BJ (cell line): ENCODE results near the gene BORCS5. TPM values are rescaled to one million over a fixed set of nuclear protein-coding genes. Genes with fewer than 3 reads are reported as not detected.

ENCODE experiments used
- CTCF ChIA-PET: fragments of 350-600 bp; formaldehyde crosslinking; extraction: SDS; loops from one replicate; lab custom pipeline; 2021; ENCODE audit warnings: antibody characterized with exemption, inconsistent platforms; lab: Yijun Ruan, JAX
- POLR2A ChIA-PET: fragments of 300-600 bp; sonication (Branson Sonifier 250); formaldehyde crosslinking; extraction: SDS; loops from one replicate; lab custom pipeline; 2021; ENCODE audit warnings: antibody characterized with exemption; lab: Charles Lee
- DNase-seq: peaks from one replicate; pipeline ENCODE4 v3.0.0-alpha.2; 2011; ENCODE audit warnings: low read depth
- H3K27me3 ChIP-seq: 2 replicates; pipeline ENCODE4 v1.6.0; 2011; ENCODE audit warnings: low read length; ENCODE audit not compliant: control insufficient read depth, insufficient read depth
- H3K36me3 ChIP-seq: 2 replicates; pipeline ENCODE4 v1.5.1; 2011; ENCODE audit warnings: low read length; ENCODE audit not compliant: control insufficient read depth, insufficient read depth
- H3K4me3 ChIP-seq: 2 replicates; pipeline ENCODE4 v1.5.1; 2011; ENCODE audit warnings: low read depth, mild to moderate bottlenecking, control low read depth, low read length
- polyA plus RNA-seq: library from polyadenylated mRNA; depleted of rRNA; stranded (reverse); fragments of >200 nt; gene quantifications from 2 replicates; pipeline ENCODE4 v1.2.3, GENCODE V29; 2011
- TF ChIP-seq, protein P1 (sequence below): IDR thresholded peaks from 2 replicates; pipeline ENCODE4 v1.5.1; 2011; ENCODE audit warnings: low read depth, mild to moderate bottlenecking, control low read depth, inconsistent platforms, low read length, moderate library complexity; ENCODE audit not compliant: insufficient read depth

Gene BORCS5
- polyA plus RNA-seq, 1 experiment: 11.9 TPM

DNA sequence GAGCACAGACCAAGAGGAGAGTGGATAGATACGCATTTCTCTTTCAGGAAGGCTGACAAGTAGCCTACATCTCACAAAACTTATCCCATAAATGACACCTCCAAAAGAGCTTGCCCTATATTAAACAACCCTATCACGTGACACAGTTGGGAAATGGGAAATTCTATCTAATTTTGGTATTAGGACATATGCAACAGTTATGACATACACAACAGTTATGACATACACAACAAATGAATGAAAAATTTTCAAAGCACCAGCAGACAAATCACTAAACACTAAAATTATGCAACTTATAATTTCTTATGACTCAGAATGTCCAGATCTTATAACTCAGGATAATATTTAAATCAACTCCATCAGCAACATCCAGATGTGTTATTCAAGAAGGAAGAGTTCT lies 151.7 kb downstream of the BORCS5 start:
- ChIA-PET CTCF (no interaction called here), POLR2A (no interaction called here)
- no peaks in the 10 kb centered on the region for H3K36me3 ChIP-seq
- DNase-seq: no peak
- H3K4me3 ChIP-seq: no peak overlapping the region
- H3K27me3 ChIP-seq: no peaks in the 10 kb centered on the region
- TF ChIP-seq, protein P1, sequence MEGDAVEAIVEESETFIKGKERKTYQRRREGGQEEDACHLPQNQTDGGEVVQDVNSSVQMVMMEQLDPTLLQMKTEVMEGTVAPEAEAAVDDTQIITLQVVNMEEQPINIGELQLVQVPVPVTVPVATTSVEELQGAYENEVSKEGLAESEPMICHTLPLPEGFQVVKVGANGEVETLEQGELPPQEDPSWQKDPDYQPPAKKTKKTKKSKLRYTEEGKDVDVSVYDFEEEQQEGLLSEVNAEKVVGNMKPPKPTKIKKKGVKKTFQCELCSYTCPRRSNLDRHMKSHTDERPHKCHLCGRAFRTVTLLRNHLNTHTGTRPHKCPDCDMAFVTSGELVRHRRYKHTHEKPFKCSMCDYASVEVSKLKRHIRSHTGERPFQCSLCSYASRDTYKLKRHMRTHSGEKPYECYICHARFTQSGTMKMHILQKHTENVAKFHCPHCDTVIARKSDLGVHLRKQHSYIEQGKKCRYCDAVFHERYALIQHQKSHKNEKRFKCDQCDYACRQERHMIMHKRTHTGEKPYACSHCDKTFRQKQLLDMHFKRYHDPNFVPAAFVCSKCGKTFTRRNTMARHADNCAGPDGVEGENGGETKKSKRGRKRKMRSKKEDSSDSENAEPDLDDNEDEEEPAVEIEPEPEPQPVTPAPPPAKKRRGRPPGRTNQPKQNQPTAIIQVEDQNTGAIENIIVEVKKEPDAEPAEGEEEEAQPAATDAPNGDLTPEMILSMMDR: no peak

DNA sequence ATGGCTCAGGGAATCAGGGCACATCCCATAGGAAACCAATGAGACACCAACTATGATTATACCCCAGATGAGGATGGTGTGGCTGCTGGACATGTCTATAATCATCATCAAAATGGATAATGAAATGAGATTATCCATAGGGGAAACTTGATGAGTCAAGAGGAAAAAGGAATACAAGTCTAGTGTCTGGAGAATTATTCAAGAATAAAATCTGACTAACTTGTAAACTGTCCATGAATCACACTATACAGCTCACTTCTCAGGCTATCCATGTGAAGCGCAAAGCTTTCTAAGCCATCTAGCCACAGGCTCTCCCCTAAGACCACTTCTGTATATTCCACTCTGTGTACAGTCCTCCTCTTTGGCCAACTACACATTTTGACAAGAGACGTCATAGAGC lies 153.3 kb downstream of the BORCS5 start:
- POLR2A ChIA-PET: interaction anchor here (0.9 kb wide), 1 partner anchor 10 kb away, joined by 4 read pairs; no protein-coding TSS in a partner anchor
- no peaks in the 10 kb centered on the region for H3K36me3 ChIP-seq
- no peaks in the 10 kb centered on the region for H3K27me3 ChIP-seq
- DNase-seq: no peak
- CTCF ChIA-PET: interaction anchor here (0.6 kb wide), 1 partner anchor 111 kb away, joined by 3 read pairs; no protein-coding TSS in a partner anchor
- H3K4me3 ChIP-seq: no peak overlapping the region
- TF ChIP-seq, protein P1: no peak

DNA sequence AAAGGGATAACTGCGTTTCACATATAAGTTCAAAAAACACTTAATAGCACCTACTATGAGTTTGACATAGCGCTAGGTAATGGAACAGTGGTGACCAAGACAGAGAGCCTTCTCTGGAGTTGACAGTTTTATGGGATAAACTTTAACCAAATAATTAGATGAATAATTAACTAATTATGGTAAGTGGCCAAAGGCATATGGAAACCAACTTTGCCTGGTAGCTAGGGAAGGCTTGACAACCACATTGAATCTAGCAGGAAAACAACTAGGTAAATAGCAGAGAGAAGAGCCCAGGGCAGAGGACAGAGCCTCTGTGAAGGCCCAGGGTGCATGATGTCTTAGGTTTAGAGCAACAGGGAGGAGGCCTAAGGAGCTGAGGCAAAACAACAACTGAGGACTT lies 153.7 kb downstream of the BORCS5 start:
- Histone ChIP-seq H3K4me3 (no peak overlapping the region), H3K27me3 (no peaks in the 10 kb centered on the region), H3K36me3 (no peaks in the 10 kb centered on the region)
- POLR2A ChIA-PET: interaction anchor here (0.6 kb wide), 1 partner anchor 135 kb away, joined by 4 read pairs; no protein-coding TSS in a partner anchor
- CTCF ChIA-PET: interaction anchor here (1.1 kb wide), 1 partner anchor 9 kb away, joined by 4 read pairs; no protein-coding TSS in a partner anchor
- no peak for DNase-seq
- TF ChIP-seq, protein P1: no peak

DNA sequence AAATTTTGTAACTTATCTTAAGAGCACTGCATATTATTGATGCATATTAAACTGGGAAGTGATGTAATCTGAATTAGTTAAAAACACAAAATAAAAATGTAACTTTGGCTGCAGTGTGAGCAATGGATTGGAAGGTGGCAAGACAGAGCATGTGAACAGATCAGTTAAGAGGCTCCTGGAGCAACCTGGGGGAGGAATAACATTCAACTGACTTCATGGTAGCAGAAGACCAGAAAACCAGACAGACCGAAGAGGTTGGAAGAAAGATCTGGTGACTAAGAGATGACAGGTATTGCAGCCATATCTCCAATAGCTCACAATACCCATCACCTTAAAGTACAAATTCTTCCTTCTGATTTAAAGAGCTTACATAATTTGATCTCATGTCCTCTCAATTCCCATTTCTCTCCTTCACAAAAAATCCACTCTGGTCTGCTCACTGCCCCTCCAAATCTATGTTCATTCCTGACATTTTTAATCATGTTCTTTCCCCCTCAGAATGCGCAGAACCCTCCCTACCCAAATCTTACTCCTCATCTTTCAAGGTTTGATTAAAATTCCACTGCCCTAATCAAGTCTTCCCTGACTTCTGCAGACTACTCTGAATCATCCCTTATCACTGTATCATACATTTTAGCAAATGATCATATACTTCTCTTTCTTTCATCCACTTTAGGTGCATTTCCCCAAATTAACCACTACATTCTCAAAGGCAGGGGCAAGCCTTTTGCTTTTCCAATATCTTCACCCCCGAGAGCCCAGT lies 154.3 kb downstream of the BORCS5 start:
- H3K4me3 ChIP-seq: no peak overlapping the region
- POLR2A ChIA-PET: interaction anchor here (0.6 kb wide), 1 partner anchor 135 kb away, joined by 4 read pairs; no protein-coding TSS in a partner anchor
- H3K27me3 ChIP-seq: no peaks in the 10 kb centered on the region
- TF ChIP-seq, protein P1: no peak
- H3K36me3 ChIP-seq: no peaks in the 10 kb centered on the region
- no peak for DNase-seq
- CTCF ChIA-PET: interaction anchor here (0.8 to 1.1 kb wide), 2 partner anchors 8 to 144 kb away, joined by 4 read pairs; no protein-coding TSS in a partner anchor
